SK-N-MC (cell line): ENCODE data around the gene POFUT2.

ENCODE experiments used
- DNase-seq: peaks from one replicate; pipeline ENCODE4 v3.0.0-alpha.2; 2011; ENCODE audit warnings: low read depth, low spot score
- H3K27ac ChIP-seq: fragments of 200-600 bp; sonication (generic); 2 replicates; pipeline ENCODE4 v1.5.1; 2016; ENCODE audit warnings: mixed run types
- H3K36me3 ChIP-seq: fragments of 200-600 bp; sonication (generic); 2 replicates; pipeline ENCODE4 v1.6.1; 2017; ENCODE audit warnings: antibody characterized with exemption, low read length, mixed read lengths; ENCODE audit not compliant: insufficient read depth
- H3K4me3 ChIP-seq: fragments of 200-600 bp; sonication (generic); 2 replicates; pipeline ENCODE4 v1.5.1; 2016
- H3K9ac ChIP-seq: fragments of 200-600 bp; sonication (generic); 2 replicates; pipeline ENCODE4 v1.8.0; 2017; ENCODE audit warnings: mixed run types, mixed read lengths; ENCODE audit not compliant: insufficient read length
- H3K9me3 ChIP-seq: fragments of 200-600 bp; sonication (generic); 2 replicates; pipeline ENCODE4 v1.6.1; 2017; ENCODE audit warnings: low read depth, mild to moderate bottlenecking, antibody characterized with exemption, low read length, moderate library complexity, mixed read lengths
- EZH2 ChIP-seq: fragments of 200-600 bp; sonication (generic); IDR thresholded peaks from one replicate; pipeline ENCODE4 v1.6.1; 2017; ENCODE audit warnings: antibody characterized with exemption
- FOXP2 ChIP-seq: optimal IDR thresholded peaks from 2 replicates; pipeline ENCODE3; 2011; ENCODE audit warnings: mild to moderate bottlenecking, moderate library complexity; ENCODE audit not compliant: insufficient read depth; ENCODE audit errors: extremely low read length, control extremely low read depth
- POLR2AphosphoS5 ChIP-seq: IDR thresholded peaks from 2 replicates; pipeline ENCODE4 v1.6.1; 2012; ENCODE audit warnings: mild to moderate bottlenecking, low read depth, low read length, borderline replicate concordance

Gene POFUT2

DNA sequence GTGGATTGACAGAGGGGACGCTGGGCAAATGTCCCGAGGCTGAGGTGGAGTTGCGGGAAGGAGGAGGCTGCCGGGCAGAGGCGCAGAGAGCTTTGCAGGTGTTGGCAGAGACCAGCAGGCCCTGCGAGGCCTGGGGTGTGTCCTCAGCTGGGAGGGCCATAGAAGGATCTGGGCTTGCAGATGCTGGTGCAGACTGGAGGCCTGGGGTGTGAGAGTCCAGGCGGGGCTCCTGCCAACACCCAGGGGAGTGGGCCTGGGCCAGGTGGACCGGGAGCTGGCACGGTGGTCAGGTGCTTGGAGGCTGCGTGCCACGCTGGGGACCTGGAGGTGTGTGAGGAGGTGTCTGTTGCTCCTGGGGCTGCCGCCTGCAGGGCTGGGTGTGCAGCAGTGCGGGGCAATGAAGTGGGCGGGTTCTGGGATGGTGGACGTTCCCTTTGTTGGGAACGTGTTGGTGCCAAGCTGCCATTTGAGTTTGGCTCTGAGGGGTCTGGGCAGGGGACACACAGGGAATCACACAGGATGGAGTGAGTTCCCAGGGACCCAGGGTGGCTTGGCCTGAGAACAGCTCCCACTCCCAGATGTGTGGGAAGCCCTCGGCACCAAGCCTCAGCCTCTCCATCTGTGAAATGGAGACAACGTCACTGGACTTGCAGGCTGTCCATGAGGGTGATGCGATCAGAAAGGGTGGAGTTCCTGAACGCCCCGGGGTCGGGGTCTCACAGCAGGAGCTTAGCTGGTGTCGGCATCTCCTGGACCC, 39.9 kb upstream of the POFUT2 start:
- Histone ChIP-seq H3K27ac (no peak overlapping the region), H3K9ac (no peak overlapping the region), H3K9me3 (no peaks in the 10 kb centered on the region), H3K4me3 (no peak overlapping the region), H3K36me3 (no peaks in the 10 kb centered on the region)
- TF ChIP-seq POLR2AphosphoS5 = no peak
- no peak for TF ChIP-seq FOXP2
- no peak for TF ChIP-seq EZH2
- DNase-seq = no peak

DNA sequence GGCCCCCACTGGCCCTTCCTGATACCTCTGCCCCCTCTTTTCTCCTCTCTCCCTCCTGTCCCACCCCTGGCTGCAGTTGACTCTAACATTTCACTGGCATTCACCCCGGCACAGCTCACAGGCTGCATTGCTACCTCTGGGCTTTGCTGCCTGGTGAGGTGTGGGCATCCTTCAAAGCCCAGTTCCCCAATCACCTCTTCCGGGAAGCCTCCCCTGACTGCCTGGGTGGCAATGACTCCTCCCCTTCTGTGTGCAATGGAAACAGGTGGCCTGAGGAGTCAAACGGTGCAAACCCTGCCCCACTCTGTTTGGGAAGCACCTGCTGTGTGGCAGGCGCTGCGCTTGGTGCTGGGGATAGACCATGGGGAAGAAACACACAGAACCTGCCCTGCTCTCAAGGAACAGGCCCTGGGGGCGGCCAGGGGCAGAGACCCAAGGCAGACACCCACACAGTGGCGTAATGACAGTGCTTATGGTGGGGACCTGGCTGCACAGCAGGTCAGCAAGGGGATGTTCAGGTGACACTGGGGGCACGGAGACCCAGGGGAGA, 39.3 kb upstream of the POFUT2 start:
- no peak overlapping the region for H3K9ac ChIP-seq
- no peaks in the 10 kb centered on the region for H3K36me3 ChIP-seq
- no peak overlapping the region for H3K27ac ChIP-seq
- H3K9me3 ChIP-seq = no peaks in the 10 kb centered on the region
- H3K4me3 ChIP-seq = no peak overlapping the region
- TF ChIP-seq EZH2 (no peak), FOXP2 (no peak), POLR2AphosphoS5 (no peak)
- no peak for DNase-seq

DNA sequence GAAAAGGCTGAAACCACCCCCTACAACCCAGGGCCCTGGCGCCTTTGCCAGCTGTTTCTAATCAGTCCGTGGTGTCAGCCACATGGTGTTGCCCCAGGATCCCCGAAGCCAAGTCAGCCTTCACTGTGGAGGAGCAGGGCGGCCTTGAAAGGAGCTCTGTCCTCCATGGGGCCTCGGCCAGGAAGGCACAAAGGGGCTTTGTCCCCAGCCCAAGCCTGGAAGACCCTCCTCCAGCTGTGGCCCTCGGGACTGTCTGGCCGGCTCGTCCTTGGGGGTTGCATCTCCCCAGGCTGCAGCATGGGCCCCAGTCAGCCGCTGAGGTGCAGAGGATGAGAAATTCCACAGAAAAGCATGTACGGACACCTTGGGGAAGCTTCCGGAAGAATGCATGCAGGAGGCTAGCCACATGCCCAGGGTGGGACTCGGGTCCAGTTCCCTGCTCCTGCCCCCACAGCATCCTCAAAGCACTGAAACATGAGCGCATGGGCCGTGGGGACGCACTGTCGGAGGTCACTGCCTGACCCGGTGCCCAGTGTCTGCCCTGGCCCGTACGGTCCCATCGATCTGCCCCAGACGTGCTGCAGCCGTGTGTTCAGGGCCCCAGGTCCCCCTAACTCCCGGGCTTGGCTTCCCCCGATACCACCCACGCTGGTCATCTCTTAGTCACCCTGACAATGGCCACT, 38.6 kb upstream of the POFUT2 start:
- no peaks in the 10 kb centered on the region for H3K36me3 ChIP-seq
- no peak for DNase-seq
- no peak overlapping the region for H3K4me3 ChIP-seq
- H3K9me3 ChIP-seq = no peaks in the 10 kb centered on the region
- peak overlapping the region; percentile 60; the same call in 1 of the 2 replicates for H3K27ac ChIP-seq
- no peak overlapping the region for H3K9ac ChIP-seq
- TF ChIP-seq EZH2 (no peak), POLR2AphosphoS5 (no peak), FOXP2 (no peak)

DNA sequence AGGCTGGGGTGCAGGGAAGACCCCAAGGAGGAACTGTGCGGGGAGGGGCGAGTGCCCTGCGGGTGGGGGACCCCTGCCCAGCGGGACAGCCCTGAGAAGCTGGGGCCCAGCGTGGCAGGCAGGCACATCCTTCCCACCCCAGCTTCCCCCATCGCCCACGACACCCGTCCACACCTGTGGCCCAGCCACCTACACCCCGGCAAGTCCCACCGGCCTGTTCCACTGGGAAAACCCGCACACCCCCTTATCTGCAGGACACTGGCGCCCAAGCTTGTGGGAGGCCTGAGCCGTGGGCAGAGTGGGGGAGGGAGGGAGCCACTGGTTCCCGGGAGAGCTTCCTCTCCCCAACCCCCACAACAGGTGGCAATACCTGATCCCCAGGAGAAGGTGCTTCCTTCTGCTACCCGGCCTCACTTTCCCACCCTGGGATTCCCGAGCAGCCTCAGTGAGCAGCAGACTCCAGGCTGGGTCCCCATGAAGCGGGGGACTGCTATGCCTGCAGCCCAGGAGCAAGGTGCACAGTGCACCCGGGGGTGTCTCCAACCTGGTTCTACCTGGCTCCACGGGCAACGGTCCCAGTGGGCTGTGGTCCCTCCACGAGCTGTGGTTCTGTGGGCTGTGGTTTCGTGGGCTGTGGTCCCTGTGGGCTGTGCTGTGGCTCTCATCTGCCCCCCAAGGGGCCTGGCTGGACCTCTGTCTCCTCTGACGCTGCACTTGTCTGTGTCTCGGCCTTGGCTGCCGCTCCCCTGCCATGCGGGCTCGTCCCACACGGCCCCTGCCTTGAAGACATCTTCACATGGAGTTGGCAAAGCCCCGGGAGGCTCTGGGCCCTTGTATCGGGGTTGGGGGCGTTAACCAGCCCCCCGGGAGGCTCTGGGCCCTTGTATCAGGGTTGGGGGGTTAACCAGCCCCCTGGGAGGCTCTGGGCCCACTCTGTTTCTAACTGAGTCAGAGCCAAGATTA, 37.8 kb upstream of the POFUT2 start:
- H3K9ac ChIP-seq = peak overlapping the region; percentile 52

DNA sequence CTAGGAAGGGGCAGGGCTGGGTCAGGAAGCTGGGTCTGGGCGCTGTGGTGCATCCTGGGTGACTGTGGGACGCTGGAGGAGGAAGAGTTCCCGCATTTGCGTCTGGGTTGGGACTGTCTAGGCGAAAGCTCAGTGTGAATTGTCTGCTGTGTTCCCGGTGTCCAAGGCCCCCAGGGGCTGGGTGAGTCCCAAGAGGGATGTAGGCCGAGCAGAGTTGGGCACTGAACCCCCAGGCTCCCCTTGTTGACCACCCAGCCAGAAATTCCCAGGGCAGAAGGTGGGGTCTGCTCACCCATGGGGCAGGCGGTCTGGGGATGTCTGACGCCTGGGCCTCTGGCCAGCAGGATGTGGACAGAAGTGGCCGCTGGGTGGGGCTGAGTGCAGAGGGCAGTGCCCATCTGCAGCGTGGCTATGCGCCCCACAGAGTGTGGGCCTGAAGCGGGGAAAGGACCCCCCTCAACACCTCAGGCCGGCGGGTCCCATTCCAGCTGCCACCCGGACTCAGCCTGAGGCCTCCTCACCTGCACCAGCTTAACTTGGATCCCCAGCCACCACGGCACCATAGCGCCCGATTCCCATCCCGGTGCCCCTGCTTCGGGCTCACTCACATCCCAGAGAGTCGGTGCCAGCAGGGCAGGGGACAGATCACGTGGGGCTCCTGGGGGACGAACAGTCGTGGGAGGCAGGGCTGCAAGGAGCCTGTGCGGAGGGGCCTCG, 37.0 kb upstream of the POFUT2 start:
- H3K9me3 ChIP-seq = no peaks in the 10 kb centered on the region
- no peaks in the 10 kb centered on the region for H3K36me3 ChIP-seq
- no peak for DNase-seq
- H3K4me3 ChIP-seq = no peak overlapping the region
- H3K27ac ChIP-seq = no peak overlapping the region
- TF ChIP-seq EZH2 (no peak), POLR2AphosphoS5 (no peak), FOXP2 (no peak)
- H3K9ac ChIP-seq = no peak overlapping the region

More for the DNA sequence above, 37.8 kb upstream of the POFUT2 start:
- H3K27ac ChIP-seq = peak overlapping the region; percentile 60; the same call in 1 of the 2 replicates
- H3K4me3 ChIP-seq = no peak overlapping the region
- no peak for TF ChIP-seq FOXP2
- no peak for TF ChIP-seq POLR2AphosphoS5
- no peak for TF ChIP-seq EZH2
- H3K9me3 ChIP-seq = no peaks in the 10 kb centered on the region
- DNase-seq = no peak
- H3K36me3 ChIP-seq = no peaks in the 10 kb centered on the region

DNA sequence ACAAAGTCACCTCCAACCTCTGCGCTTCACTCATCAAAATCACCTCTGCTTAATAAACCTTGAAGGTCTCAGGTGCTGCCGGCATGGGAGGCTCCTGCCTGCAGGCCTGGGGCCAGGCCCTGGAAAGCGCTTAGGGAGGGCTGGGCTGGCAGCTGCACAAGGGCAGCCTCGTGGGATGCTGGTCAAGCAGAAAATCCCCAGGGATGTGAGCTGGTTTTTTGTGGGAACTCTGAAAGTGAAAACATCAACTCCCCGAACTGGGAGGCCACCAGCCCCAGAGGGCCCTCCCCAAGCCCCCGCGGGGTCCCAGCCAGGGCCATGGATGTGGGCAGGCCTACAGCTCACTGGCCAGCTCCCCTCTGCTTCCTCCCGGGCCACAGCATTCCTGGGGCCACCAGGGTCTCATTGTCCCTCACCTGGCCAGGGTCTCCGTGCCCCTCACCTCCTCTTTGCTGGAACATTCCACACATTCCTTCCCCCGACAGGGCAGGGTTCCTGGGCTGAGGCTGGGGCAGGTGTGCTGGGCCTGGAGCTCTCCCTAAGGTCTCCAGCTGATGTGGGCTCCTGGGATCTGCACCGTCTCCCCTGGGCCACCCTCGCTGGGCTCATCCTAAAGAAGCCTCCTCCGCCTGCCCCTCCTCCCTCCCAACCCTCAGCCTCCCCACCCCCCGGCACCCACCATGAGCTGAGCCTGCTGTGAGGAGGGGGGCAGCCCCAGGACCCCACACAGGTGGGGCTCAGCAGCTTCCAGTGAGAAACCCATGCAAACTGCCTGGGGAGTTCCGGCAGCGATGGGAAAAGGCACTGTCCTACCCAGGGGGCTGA, 36.0 kb upstream of the POFUT2 start:
- TF ChIP-seq EZH2 = no peak
- TF ChIP-seq FOXP2 = no peak
- TF ChIP-seq POLR2AphosphoS5 = no peak
- Histone ChIP-seq H3K36me3 (no peaks in the 10 kb centered on the region), H3K9ac (no peak overlapping the region), H3K9me3 (no peaks in the 10 kb centered on the region), H3K27ac (no peak overlapping the region), H3K4me3 (no peak overlapping the region)
- DNase-seq = no peak

DNA sequence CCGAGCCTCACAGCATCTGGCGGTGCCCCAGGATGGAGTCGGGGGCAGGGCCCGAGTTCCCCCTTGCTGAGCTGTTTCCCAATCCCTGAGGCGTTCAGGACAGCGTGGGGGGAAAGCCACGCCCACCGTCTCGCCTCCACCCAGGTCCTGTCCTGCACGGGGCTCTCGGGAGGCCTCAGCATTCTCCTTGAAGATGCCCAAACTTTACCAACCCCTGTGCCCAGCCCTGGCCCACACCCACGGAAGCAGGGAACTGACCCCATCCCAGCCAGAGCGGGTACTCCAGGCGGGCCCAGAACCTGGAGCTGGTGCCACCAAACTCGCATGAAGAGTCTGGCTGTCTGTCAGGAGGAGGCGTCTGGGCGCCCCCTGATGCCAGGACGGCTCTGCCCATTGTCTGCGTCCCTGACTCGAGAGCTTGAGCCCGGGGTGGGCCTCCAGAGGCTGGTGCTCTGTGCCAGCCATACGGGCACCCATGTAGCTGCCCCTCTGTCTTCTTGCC, 35.3 kb upstream of the POFUT2 start:
- H3K9ac ChIP-seq = no peak overlapping the region
- no peaks in the 10 kb centered on the region for H3K36me3 ChIP-seq
- no peak overlapping the region for H3K27ac ChIP-seq
- DNase-seq = no peak
- no peak overlapping the region for H3K4me3 ChIP-seq
- TF ChIP-seq POLR2AphosphoS5 (no peak), EZH2 (no peak), FOXP2 (no peak)
- no peaks in the 10 kb centered on the region for H3K9me3 ChIP-seq
